NCI-H510A (cell line): ENCODE measurements around the gene IVL.

Experiments used
- DNase-seq: peaks from one replicate; lab custom pipeline; 2025; lab: John Stamatoyannopoulos, UW

The IVL gene

DNA sequence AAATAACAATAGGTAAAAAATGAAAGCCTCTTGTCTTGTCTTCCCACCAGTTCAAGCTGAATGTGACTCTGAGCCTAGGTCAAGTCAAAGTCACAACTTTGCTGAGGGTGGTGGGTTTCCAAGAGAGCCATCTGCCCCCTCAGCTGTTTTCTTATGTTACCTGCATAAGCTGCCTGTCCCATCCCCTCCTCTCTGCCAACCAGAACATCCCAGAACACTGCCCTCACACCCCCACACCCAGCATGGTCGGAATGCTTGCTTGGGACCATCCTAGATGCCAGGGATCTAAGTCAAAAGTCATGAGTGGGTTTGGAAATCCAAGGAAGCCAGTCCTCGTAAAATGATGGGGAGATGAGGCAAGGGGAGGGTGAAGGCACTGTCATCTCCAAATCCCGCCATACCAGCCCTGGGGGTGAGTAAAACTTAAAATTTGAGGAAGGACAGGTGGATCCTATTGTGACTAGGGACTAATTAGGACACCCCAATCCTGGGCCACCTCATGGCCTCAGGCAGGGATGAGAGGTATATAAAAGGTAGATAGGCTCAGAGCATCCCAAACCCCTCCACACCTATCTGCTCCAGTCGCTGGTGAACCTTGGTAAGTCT, 38.4 kb downstream of the IVL start, which contains the start of gene SPRR5:
Gene SPRR5 (plus strand): TSS at position 556 of the 606 bp plus-strand sequence. CDS start 1,349 bp downstream, outside the sequence.
- no peak for DNase-seq

- no peak for DNase-seq
These were observed 43.4 kb downstream of the IVL start for GRCh38 chr1:152951711-152952110.

- no peak for DNase-seq
These were observed 45.4 kb downstream of the IVL start for GRCh38 chr1:152953761-152954160.

- DNase-seq, result no peak
These were observed 46.1 kb downstream of the IVL start for GRCh38 chr1:152954436-152954835.

GRCh38 chr1:152957561-152957960, 49.2 kb downstream of the IVL start:
- DNase-seq, result no peak

GRCh38 chr1:152959273-152959672, 50.9 kb downstream of the IVL start:
- DNase-seq, result no peak

DNA sequence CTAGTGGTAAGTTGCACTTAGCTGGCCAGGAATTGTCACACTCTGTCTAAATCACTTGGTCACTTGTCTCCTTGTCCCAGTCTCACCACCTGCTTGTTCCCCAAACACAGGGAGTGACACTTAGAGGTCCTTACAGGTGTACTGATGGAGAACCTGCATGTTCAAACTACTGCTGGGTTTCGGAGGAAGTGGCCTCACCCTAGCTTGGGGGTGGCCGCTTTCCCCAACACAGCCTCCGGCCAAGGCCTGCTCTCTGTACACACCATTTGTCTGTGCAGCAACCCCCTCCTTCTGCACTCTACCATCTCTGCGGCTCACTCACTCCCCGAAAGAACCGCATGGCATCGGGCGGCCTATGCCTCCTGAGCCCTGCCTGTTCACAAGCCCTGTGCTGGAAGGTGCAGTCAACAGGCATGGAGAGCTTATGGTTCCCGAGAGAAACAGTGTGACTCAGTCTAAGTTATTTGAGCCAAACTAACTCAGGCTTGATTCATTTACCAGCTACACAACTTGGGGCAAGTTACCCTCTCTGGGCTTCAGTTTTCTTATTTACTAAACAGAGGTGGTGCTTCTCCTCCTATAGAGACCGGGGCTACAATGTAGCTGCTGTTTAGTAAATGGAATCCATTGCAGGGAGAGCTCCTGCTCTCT, 51.6 kb downstream of the IVL start:
- no peak for DNase-seq

DNA sequence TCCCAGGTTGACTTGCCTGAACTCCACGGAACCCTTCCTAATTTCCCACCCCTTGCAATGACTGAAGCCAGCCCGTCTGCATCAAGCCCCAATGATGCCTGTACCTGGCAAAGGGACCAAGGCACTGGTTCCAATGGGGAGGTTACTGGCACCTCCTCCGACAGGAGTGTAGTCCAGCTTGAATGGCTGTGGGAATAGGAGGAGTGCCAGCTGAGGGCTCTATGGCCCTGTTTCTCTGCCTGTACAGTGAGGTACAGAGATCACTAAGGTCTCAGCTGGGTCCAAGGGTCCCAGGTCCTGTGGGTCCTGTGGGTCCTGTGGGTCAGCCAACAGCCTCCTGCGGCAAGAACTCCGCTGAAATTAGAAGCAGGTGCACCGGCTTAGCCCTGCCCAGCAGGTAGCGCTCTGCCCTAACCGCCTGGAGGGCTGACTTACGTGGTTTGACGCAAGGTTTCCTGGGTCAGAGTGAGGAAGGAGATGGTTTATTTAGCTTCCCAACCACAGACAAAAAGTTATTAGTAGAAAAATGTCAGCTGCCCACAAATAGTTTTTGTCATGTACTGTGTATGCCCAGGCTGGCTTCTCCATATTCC, 52.2 kb downstream of the IVL start:
- DNase-seq, result no peak
